OCI-LY1 (cell line): ENCODE measurements around the gene KCNN4.

ENCODE experiments used
- H2AFZ ChIP-seq: fragments of 200-600 bp; sonication (generic), shearing (Covaris generic); 2 replicates; pipeline ENCODE4 v1.6.0; 2014; ENCODE audit warnings: antibody characterized with exemption, mild to moderate bottlenecking, low read length
- H3F3A ChIP-seq: fragments of 200-600 bp; sonication (generic), shearing (Covaris generic); 2 replicates; pipeline ENCODE4 v1.6.0; 2014; ENCODE audit warnings: mild to moderate bottlenecking, antibody characterized with exemption, low read length, moderate library complexity; ENCODE audit not compliant: insufficient read depth
- H3K27ac ChIP-seq: fragments of 200-600 bp; sonication (generic); 2 replicates; pipeline ENCODE4 v1.5.1; 2014; ENCODE audit warnings: low read length, mixed run types, mild to moderate bottlenecking, low read depth; ENCODE audit not compliant: poor library complexity, severe bottlenecking
- H3K27me3 ChIP-seq: fragments of 200-600 bp; sonication (generic); 2 replicates; pipeline ENCODE4 v1.6.0; 2014; ENCODE audit warnings: antibody characterized with exemption, mild to moderate bottlenecking, low read length, moderate library complexity; ENCODE audit not compliant: insufficient read depth
- H3K36me3 ChIP-seq: fragments of 200-600 bp; sonication (generic); 2 replicates; pipeline ENCODE4 v1.6.1; 2014; ENCODE audit warnings: mild to moderate bottlenecking, antibody characterized with exemption, low read length, moderate library complexity, mixed read lengths; ENCODE audit not compliant: insufficient read depth
- H3K4me1 ChIP-seq: fragments of 200-600 bp; sonication (generic); 2 replicates; pipeline ENCODE4 v1.5.1; 2014; ENCODE audit warnings: mild to moderate bottlenecking, low read length, moderate library complexity; ENCODE audit not compliant: insufficient read depth, severe bottlenecking
- H3K4me2 ChIP-seq: fragments of 200-600 bp; sonication (generic), shearing (Covaris generic); 2 replicates; pipeline ENCODE4 v1.6.1; 2014; ENCODE audit warnings: low read length
- H3K4me3 ChIP-seq: fragments of 200-600 bp; sonication (generic); 2 replicates; pipeline ENCODE4 v1.5.1; 2014; ENCODE audit warnings: low read length, low read depth, mild to moderate bottlenecking, mixed read lengths; ENCODE audit not compliant: poor library complexity, severe bottlenecking
- H3K79me2 ChIP-seq: fragments of 200-600 bp; shearing (Covaris generic); 2 replicates; pipeline ENCODE4 v1.6.1; 2016; ENCODE audit warnings: mixed run types, low read length, mixed read lengths; ENCODE audit not compliant: insufficient read depth
- H3K9ac ChIP-seq: fragments of 200-600 bp; sonication (generic), shearing (Covaris generic); 2 replicates; pipeline ENCODE4 v1.6.1; 2014; ENCODE audit warnings: mild to moderate bottlenecking, low read length, mixed read lengths
- H3K9me2 ChIP-seq: fragments of 200-600 bp; sonication (generic), shearing (Covaris generic); 2 replicates; pipeline ENCODE4 v1.6.1; 2014; ENCODE audit warnings: low read depth, mild to moderate bottlenecking, low read length, mixed read lengths
- H3K9me3 ChIP-seq: fragments of 200-600 bp; shearing (Covaris generic); 2 replicates; pipeline ENCODE4 v1.6.1; 2014; ENCODE audit warnings: low read length, mixed read lengths
- H4K20me1 ChIP-seq: fragments of 200-600 bp; sonication (generic), shearing (Covaris generic); 2 replicates; pipeline ENCODE4 v1.6.0; 2016; ENCODE audit warnings: mild to moderate bottlenecking, low read length; ENCODE audit not compliant: insufficient read depth
- CTCF ChIP-seq: fragments of 200-600 bp; sonication (generic), shearing (Covaris generic); IDR thresholded peaks from 2 replicates; pipeline ENCODE4 v1.5.1; 2017; ENCODE audit warnings: mild to moderate bottlenecking, antibody characterized with exemption, low read length, moderate library complexity, mixed read lengths
- EZH2 ChIP-seq: fragments of 200-600 bp; sonication (generic), shearing (Covaris generic); IDR thresholded peaks from 2 replicates; pipeline ENCODE4 v1.8.0; 2017; ENCODE audit warnings: borderline replicate concordance, mixed run types, mild to moderate bottlenecking, antibody characterized with exemption, low read length, moderate library complexity, mixed read lengths

KCNN4 gene

GRCh38 chr19:43721469-43722048 lies 59.2 kb downstream of the KCNN4 start:
- Histone ChIP-seq H3K9me3 (no peaks in the 10 kb centered on the region), H3K36me3 (no peaks in the 10 kb centered on the region), H3K27ac (no peak overlapping the region), H3K4me2 (no peak overlapping the region), H3F3A (no peaks in the 10 kb centered on the region), H3K79me2 (no peaks in the 10 kb centered on the region), H4K20me1 (no peaks in the 10 kb centered on the region), H3K4me3 (no peak overlapping the region), H3K27me3 (no peaks in the 10 kb centered on the region), H2AFZ (no peak overlapping the region), H3K9ac (no peak overlapping the region), H3K4me1 (no peaks in the 10 kb centered on the region), H3K9me2 (no peaks in the 10 kb centered on the region)
- TF ChIP-seq EZH2, result no peak
- TF ChIP-seq CTCF, result no peak

GRCh38 chr19:43720936-43721335 lies 59.8 kb downstream of the KCNN4 start:
- Histone ChIP-seq H3K79me2 (no peaks in the 10 kb centered on the region), H3K9me3 (no peaks in the 10 kb centered on the region), H3F3A (no peaks in the 10 kb centered on the region), H3K9ac (no peak overlapping the region), H3K4me3 (no peak overlapping the region), H3K27me3 (no peaks in the 10 kb centered on the region), H4K20me1 (no peaks in the 10 kb centered on the region), H3K4me1 (no peaks in the 10 kb centered on the region), H2AFZ (no peak overlapping the region), H3K36me3 (no peaks in the 10 kb centered on the region), H3K27ac (no peak overlapping the region), H3K4me2 (no peak overlapping the region), H3K9me2 (no peaks in the 10 kb centered on the region)
- TF ChIP-seq CTCF, result no peak
- no peak for TF ChIP-seq EZH2

- H4K20me1 ChIP-seq, result no peaks in the 10 kb centered on the region
- no peaks in the 10 kb centered on the region for H3K4me1 ChIP-seq
- H3K4me3 ChIP-seq, result no peak overlapping the region
- H3K9me3 ChIP-seq, result no peaks in the 10 kb centered on the region
- no peaks in the 10 kb centered on the region for H3K9me2 ChIP-seq
- no peaks in the 10 kb centered on the region for H3K79me2 ChIP-seq
- no peak overlapping the region for H2AFZ ChIP-seq
- no peaks in the 10 kb centered on the region for H3K36me3 ChIP-seq
- no peaks in the 10 kb centered on the region for H3F3A ChIP-seq
- no peak overlapping the region for H3K9ac ChIP-seq
- H3K27ac ChIP-seq, result no peak overlapping the region
- no peak for TF ChIP-seq EZH2
- no peak overlapping the region for H3K4me2 ChIP-seq
- H3K27me3 ChIP-seq, result no peaks in the 10 kb centered on the region
These were observed 60.9 kb downstream of the KCNN4 start for GRCh38 chr19:43719918-43720317.

GRCh38 chr19:43719378-43719868 lies 61.4 kb downstream of the KCNN4 start:
- H4K20me1 ChIP-seq, result no peaks in the 10 kb centered on the region
- no peaks in the 10 kb centered on the region for H3K9me3 ChIP-seq
- H2AFZ ChIP-seq, result no peak overlapping the region
- H3K9me2 ChIP-seq, result no peaks in the 10 kb centered on the region
- H3K36me3 ChIP-seq, result no peaks in the 10 kb centered on the region
- no peaks in the 10 kb centered on the region for H3K27me3 ChIP-seq
- H3F3A ChIP-seq, result no peaks in the 10 kb centered on the region
- no peak overlapping the region for H3K27ac ChIP-seq
- H3K4me2 ChIP-seq, result no peak overlapping the region
- no peak overlapping the region for H3K9ac ChIP-seq
- no peak for TF ChIP-seq CTCF
- TF ChIP-seq EZH2, result no peak
- H3K79me2 ChIP-seq, result no peaks in the 10 kb centered on the region
- H3K4me3 ChIP-seq, result no peak overlapping the region
- H3K4me1 ChIP-seq, result no peaks in the 10 kb centered on the region
